GM19438 (cell line): Measurements from ENCODE around the gene SLC9A9.
"Not testable (repeated sequence)": the region's sequence is repeated elsewhere in the genome, so short reads cannot be mapped to it uniquely, and the experiment has no call there.

Source experiments
- ATAC-seq: cut with Tn5 transposase; IDR thresholded peaks from one replicate; pipeline ENCODE4 v1.9.1; 2021; ENCODE audit warnings: low read depth; ENCODE audit not compliant: unreplicated experiment

The SLC9A9 gene

GRCh38 chr3:143526011-143526545, 322.2 kb downstream of the SLC9A9 start:
- no peak for ATAC-seq

DNA sequence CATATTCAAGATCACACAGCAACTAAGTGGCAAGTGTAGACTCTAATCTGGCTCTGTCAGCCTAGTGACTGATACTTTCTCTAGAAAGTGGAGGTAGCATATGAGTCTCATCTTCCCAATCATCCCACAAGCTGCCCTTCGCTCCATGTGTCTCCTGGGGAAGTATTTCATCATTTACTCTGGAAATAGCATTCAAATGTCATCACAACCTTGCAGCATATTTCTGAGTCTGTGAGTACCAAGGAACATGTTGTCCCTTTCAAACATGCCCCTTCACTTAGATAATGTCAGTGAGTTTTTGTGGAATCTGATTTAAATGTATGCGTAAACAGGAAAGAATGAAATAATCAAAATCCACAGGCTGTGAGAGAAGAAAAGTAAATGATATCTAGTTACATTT, 322.9 kb downstream of the SLC9A9 start:
- ATAC-seq: no peak

DNA sequence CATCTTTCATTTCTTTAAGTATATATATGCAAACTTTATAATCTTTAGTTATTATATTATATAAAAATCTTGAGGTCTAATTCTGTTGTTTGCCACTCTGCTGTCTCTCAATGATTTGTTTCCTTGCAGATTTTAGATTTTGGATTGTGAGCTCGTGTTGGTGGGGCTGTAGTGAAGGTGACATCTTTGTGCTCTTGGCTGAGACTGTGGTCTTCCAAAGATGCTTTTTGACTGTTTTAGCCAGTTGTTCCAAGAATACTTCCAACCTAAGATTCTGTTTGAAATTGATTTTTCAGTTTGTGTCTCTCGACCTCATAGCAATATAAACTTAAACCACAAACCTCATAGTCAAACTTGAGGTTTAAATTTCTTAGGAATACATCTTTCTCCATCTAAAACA, 326.5 kb downstream of the SLC9A9 start:
- no peak for ATAC-seq

- ATAC-seq: not testable (repeated sequence)
Measured at GRCh38 chr3:143517131-143517530, 331.1 kb downstream of the SLC9A9 start.

DNA sequence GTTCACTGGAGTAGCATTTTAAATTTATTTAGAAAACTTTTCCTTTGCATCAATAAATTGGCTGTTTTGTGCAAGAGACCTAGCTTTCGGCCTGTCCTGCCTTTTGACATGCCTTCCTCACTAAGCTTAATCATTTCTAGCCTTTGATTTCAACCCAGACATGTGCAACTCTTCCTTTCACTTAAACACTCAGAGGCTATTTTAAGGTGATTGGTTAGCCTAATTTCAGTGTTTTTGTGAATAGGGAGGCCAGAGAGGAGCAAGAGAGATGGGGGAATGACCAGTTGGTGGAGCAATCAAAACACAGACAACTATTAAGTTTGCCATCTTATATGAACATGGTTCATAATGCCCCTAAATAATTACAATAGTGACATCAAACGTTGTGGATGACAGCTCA, 333.4 kb downstream of the SLC9A9 start:
- ATAC-seq: peak; percentile 52

DNA sequence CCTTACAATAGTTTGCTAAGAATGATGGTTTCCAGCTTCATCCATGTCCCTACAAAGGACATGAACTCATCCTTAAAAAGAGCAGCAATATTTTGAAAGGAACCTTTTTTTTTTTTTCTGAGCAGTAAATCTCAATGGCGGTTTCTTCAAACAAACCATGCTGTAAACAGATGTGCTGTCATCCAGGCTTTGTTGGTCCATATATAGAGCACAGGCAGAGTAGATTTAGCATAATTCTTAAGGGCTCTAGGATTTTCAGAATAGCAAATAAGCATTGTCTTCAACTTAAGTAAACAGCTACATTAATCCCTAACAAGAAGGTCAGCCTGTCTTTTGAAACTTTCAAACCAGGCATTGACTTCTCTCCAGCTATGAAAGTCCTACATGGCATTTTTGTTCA, 334.2 kb downstream of the SLC9A9 start:
- no peak for ATAC-seq

GRCh38 chr3:143511174-143511879, 336.9 kb downstream of the SLC9A9 start:
- ATAC-seq: no peak

DNA sequence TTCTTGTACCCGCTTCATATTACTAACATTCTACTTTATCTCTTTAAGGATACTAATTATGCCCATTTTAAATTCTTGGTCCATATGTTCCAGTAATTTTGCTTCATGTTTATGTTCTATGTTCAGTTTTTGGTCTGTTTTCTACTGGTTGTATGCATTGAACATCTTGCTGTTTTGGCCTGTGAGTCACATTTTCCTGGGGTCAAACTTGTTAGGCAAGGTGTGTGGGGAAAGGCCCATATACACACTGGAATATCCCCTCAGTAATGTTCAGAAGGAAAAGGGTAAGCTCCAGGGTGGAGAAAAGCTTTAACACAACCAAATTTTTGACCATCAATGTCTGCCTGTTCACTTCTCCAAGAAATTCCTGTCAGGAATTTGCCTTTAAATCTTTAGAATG, 337.7 kb downstream of the SLC9A9 start:
- no peak for ATAC-seq

DNA sequence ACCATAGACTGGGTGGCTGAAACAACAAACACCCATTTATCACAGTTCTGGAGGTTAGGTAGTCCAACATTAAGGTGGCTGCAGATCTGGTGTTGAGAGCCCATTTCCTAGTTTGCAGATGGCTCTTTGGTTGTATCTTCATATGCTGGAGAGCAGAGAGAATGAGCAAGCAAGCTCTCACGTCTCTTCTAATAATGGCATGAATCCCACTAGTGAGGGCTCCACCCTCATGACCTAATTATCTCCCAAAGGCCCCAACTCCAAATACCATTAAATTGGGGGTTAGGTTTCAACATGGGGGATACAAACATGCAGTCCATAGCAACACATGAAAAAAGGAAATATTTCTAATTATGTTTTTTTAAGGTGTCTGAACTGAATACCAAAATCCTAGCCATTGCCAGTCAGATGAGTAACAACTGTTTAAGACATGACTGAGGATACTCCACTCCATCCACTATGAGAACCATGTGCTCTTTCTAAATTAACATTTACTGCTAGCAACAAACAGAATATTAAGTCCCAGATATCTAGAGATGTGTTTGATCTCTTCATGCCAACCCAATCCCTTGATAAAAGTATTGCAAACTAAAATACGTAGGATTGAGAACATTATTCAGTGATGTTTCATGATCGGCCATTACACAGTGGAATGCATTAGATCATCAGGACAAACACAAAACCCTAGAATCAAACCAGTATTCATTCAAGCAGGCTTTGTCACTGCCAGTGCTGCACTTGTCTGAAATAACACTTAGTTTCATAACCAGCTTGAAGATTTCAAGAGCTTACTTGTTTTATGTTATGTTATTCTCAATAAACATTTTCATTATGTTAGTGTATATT, 340.3 kb downstream of the SLC9A9 start:
- no peak for ATAC-seq

DNA sequence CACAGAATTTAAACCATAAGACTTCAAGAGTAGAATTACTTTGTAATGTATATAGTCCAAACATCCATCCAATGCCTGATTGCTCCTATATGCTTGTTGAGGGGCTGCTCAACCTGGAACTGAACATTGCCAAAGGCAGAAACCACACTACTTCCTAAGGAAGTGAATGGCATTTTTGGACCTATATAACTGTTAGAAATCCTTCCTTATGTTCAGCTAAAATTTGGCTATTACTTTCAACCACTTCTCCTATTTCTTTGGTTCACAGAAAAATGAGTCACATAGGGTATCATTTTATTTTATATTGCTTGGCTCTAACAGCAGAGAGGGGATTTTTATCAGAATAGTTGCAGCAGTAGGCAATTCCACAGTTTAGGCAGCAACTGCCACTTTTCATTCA, 342.1 kb downstream of the SLC9A9 start:
- ATAC-seq: no peak

DNA sequence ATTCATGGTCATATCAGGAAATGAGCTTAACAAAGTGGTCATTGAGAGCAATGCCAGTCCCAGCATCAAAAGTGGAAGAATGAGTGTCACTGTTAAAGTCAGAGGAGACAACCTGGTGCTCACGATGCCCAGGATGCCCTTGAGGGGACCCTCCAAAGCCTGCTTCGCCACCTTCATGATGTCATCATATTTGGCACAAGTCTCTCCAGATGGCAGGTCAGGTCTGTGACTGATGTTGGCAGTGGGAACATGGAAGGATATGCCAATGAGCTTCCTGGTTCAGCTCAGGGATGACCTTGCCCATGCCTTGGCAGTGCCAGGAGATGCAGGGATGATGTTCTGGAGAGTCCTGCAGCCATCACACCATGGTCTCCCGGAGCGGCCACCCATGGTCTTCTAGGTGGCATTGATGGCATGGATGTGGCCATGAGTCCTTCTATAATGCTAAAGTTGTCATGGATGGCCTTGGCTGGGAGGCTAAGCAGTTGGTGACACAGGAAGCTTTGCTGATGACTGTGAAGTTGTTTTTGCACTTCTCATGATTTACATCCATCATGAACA, 344.9 kb downstream of the SLC9A9 start:
- no peak for ATAC-seq

DNA sequence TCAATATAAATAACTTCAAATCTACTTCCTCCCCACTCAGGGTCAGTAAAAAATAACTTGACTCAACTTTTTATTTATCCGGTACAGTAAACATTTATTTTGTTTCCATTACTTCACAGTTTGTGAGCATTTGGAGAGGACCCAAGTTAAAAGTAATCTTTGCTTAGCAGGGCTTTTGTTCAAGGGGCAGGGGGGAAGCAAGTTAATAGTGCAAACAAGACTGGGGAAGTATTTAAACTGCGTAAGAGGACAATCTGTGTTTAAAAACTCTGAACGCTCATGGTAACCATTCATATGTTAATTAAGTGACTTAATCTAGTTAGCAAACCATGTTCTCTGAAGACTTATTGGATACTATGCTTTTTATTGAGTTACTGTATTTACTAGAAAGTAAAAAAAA, 346.2 kb downstream of the SLC9A9 start:
- ATAC-seq: no peak

DNA sequence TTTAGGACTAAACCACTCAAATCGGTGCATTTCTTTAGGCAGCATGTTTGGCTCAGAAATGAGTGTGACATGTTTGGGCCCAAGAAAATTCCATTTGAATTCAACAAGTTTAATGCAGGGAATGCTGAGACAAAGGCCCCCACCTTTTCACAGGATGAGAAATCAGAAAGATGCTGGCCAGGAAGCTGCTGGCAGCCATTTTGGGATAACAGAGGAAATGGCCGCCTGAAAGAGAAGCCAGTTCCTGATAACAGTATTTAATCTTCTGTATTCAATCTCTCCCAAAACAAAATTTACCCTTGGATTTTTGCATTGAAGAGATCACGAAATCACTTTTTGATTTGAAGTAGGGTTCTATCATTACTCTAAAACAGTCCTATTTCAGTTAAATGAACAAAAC, 350.9 kb downstream of the SLC9A9 start:
- no peak for ATAC-seq

DNA sequence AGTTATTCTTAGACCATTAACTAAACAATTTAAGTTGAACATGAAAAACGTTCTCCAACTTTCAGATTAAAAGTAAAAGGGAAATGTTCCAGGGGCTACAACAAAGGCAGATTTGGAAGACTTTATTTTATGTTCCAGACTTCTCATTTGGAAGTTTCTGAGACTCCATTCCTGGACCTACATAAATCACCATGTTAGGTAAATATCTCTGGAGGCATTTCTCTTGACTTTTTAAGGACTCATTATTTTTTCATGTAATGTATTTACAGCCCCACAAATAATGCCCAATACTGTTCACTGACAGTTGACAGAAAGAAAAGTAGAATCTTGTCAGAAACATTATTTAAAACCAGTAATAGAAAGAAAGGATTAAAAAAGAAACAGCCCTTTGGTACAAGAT, 352.1 kb downstream of the SLC9A9 start:
- no peak for ATAC-seq

DNA sequence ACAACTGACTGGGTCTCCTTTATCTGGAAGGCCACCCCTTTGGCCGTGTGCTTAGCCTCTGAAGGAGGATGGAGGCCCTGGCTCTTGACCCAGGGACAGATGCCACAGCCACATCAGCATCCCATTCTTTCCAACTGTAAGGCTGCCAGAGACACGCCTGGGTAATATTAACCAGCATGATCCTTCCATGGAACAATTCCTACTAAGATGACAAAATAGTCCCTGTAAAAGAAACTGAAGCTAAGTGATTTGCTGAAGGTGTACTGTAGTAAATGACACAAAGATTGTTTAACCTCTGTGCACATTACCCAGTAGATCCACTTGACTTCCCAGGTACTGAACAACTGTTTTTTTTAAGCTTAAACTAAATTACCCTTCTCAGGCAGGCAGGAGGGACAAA, 352.7 kb downstream of the SLC9A9 start:
- no peak for ATAC-seq

- no peak for ATAC-seq
Measured at GRCh38 chr3:143486611-143487010, 361.7 kb downstream of the SLC9A9 start.

DNA sequence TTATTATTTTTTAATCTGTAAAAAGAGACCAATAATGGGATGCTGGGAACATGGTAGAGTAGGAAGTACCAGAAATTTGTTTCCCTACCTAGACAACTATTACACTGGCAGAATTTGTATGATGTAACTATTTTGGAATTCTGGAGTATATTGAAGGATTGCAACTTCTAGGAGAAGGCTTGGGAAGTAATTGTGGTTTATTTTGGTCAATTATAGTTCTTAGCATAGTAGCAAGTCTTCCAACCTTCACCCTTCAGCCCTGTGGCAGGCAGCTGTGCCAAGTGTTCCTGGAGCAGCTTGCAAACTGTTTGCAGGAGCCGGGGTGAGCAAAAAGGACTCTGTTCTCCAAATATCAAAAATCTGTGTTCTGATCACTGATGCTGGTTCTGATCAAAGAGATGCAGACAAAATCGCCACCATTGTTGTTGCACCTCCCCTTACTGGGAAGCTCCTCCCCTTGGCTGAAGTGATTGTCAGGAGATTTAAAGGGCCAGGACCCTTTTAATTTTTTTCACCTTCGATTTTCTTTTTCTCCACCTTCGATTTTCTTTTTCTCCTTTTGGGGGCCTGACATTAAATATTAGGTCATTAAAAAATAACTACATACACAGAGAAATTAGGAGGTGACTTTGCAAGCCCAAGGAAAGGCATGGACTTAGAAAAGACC, 363.3 kb downstream of the SLC9A9 start:
- ATAC-seq: no peak

GRCh38 chr3:143483214-143483613, 365.1 kb downstream of the SLC9A9 start:
- no peak for ATAC-seq

DNA sequence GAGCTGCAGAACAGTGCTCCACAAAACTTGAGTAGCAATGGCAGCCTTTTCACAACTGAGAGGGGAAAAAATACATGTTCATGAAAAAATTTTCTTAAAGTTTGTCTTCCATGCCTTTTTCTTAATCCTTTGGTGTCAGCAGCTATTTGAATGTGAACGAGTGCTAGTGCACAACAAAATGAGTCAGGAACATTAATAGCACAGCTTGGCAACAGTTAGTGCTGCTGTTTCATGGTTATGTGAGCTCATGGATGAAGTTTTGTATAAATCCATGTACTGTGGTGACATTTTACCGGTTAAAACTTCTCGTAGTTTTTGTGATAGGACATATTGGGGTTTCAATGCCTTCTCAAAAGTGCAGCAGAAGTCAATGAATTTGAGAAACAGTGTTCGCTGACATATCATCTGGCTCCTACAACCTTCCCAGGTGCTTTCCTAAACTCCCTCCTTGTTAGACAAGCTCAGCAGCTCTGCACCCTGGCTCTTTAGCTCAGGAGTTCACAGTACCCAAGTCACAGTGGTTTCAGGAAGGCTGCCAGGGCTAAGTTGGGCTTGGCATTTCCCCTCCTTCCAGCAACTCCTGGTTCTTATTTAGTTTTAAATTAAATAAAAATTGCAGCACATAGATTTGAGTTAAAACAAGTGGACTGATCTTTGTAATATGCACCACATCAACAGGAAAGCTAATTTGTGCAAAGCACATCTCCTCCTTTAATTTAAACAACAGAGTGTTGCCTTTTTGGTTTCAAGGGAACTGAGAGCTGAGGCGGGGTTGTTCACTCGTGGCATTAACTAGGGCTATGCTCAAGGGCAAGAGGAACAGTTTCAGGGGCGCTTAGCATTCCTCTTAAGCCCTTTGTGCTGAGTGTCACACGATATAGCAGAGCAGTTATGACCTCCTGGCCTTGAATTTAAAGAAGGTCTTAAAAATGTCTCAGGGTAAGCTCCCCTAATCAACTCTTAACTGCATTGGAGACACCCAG, 365.9 kb downstream of the SLC9A9 start:
- no peak for ATAC-seq

DNA sequence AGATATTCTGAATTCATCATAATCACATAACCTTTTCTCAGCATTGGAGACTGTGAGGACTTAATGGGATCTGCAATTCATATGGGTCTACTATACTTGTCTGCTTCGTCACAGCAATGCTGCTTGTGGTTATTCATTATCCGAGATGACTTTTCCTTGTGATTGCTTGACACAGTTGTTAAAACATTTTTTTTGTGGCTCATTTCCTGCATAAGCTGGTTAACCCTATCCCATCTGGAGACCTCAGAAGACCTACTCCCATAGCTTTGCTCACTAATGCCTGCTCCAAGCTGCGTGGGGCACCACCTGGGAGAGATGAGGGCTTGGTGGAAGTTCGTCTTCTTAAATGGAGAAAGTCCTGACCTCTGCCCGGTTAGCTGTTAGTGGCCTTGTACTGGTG, 367.9 kb downstream of the SLC9A9 start:
- ATAC-seq: no peak
